Nucleus accumbens (tissue), 56 donors: ENCODE data around the gene ZNF644.

Experiments
- DNase-seq, 56 donors: peaks; one replicate each; lab custom pipeline; 2025; lab: John Stamatoyannopoulos, UW

The ZNF644 gene

GRCh38 chr1:90876101-90876500 lies 145.7 kb downstream of the ZNF644 start:
- no peak for DNase-seq
